Stimulated activated CD8-positive, alpha-beta memory T cell treated with anti-CD3 and anti-CD28 coated beads, Interleukin-2, amount 100 ng/mL, for 1 hour (primary cell): ENCODE results near the gene INTS11.
"Not testable (repeated sequence)": the region's sequence is repeated elsewhere in the genome, so short reads cannot be mapped to it uniquely, and the experiment has no call there.

Source experiments
- DNase-seq, 2 donors: peaks; one replicate each; pipeline ENCODE4 v3.0.0-alpha.2; 2020; ENCODE audit warnings: low read depth in 2 of 2

The INTS11 gene

GRCh38 chr1:1329304-1330210 is 5.1 kb upstream of the INTS11 start:
- DNase-seq: no peak

- DNase-seq: no peak
These were observed 3.8 kb upstream of the INTS11 start for GRCh38 chr1:1328254-1328653.

GRCh38 chr1:1327291-1327690 is 2.8 kb upstream of the INTS11 start:
- no peak for DNase-seq

- no peak for DNase-seq
These were observed 1.7 kb upstream of the INTS11 start for GRCh38 chr1:1326075-1326605.

- DNase-seq: no peak
These were observed 1.0 kb upstream of the INTS11 start for GRCh38 chr1:1325288-1326074.

- no peak for DNase-seq
These were observed 356 bp downstream of the INTS11 start for GRCh38 chr1:1324084-1324523.

GRCh38 chr1:1322952-1323351 is 1.5 kb downstream of the INTS11 start:
- no peak for DNase-seq

GRCh38 chr1:1322418-1322817 is 2.0 kb downstream of the INTS11 start:
- DNase-seq: no peak

- no peak for DNase-seq
These were observed 3.0 kb downstream of the INTS11 start for GRCh38 chr1:1321477-1321876.

- DNase-seq: no peak
These were observed 3.6 kb downstream of the INTS11 start for GRCh38 chr1:1320666-1321448.

GRCh38 chr1:1319646-1319941 is 4.9 kb downstream of the INTS11 start:
- no peak for DNase-seq

- no peak for DNase-seq
These were observed 5.4 kb downstream of the INTS11 start for GRCh38 chr1:1318777-1319645.

GRCh38 chr1:1318131-1318652 is 6.3 kb downstream of the INTS11 start:
- no peak for DNase-seq

- no peak for DNase-seq
These were observed 7.0 kb downstream of the INTS11 start for GRCh38 chr1:1317420-1317819.

- not testable (repeated sequence) for DNase-seq
These were observed 8.3 kb downstream of the INTS11 start for GRCh38 chr1:1316199-1316598.

- no peak for DNase-seq
These were observed 9.0 kb downstream of the INTS11 start for GRCh38 chr1:1315435-1315954.

GRCh38 chr1:1314678-1315335 is 9.7 kb downstream of the INTS11 start:
- DNase-seq: no peak

GRCh38 chr1:1314237-1314586 is 10.2 kb downstream of the INTS11 start:
- no peak for DNase-seq

GRCh38 chr1:1313500-1314236 is 10.8 kb downstream of the INTS11 start:
- no peak for DNase-seq
